Esophagus squamous epithelium (tissue), 5 donors: Measurements from ENCODE around the gene FBXW11. TPM values are rescaled to one million over a fixed set of nuclear protein-coding genes. Genes with fewer than 3 reads are reported as not detected.

Experiments used
- DNase-seq: peaks from one replicate; lab custom pipeline; 2025; lab: John Stamatoyannopoulos, UW
- H3K27ac ChIP-seq, 4 donors: fragments of 200-600 bp; sonication (generic); one replicate each; pipeline ENCODE4 v1.5.1; 2016 to 2019; ENCODE audit warnings: mild to moderate bottlenecking in 1 of 4
- H3K27me3 ChIP-seq, 4 donors: fragments of 200-600 bp; sonication (generic); 1 replicate in 3 of 4; 2 replicates in 1 of 4; pipeline versions ENCODE4 v1.5.1 to v1.6.0; 2017 to 2021; ENCODE audit warnings: antibody characterized with exemption in 1 of 4
- H3K36me3 ChIP-seq, 3 donors: fragments of 200-600 bp; sonication (generic); one replicate each; pipeline ENCODE4 v1.5.1; 2016 to 2019
- H3K4me1 ChIP-seq, 3 donors: fragments of 200-600 bp; sonication (generic); one replicate each; pipeline ENCODE4 v1.5.1; 2017 to 2019
- H3K4me3 ChIP-seq, 4 donors: fragments of 200-600 bp; sonication (generic); 1 replicate in 3 of 4; 2 replicates in 1 of 4; pipeline ENCODE4 v1.5.1; 2016 to 2019; ENCODE audit warnings: mild to moderate bottlenecking in 2 of 4, moderate library complexity in 1 of 4
- H3K9me3 ChIP-seq, 3 donors: fragments of 200-600 bp; sonication (generic); one replicate each; pipeline ENCODE4 v1.5.1; 2016 to 2019
- POLR2A ChIP-seq, 4 donors: fragments of 450-650 bp; IDR thresholded peaks; one replicate each; pipeline ENCODE4 v1.6.1; 2017; ENCODE audit warnings: antibody characterized with exemption in 4 of 4, mild to moderate bottlenecking in 4 of 4, moderate library complexity in 3 of 4
- WGBS, 2 donors: methylation state at CpG; one replicate each; pipeline ENCODE4 v1.1.5; 2018; 5-methylcytosine and 5-hydroxymethylcytosine counted together
- intact Hi-C: fragments of 100-400 bp; cut with DNase I; formaldehyde crosslinking; loops from one replicate; pipeline ENCODE4 v1.15.0; 2022
- total RNA-seq, 4 donors: library from RNA; depleted of rRNA; stranded (reverse); fragments of >200 nt; gene quantifications; one replicate each; pipeline ENCODE4 v1.1.0, GENCODE V29; 2016
- TF ChIP-seq, protein P1 (sequence below), 6 experiments: fragments of 450-650 bp in 4 of 6; fragments of 200-600 bp in 2 of 6; sonication (generic) in 2 of 6; IDR thresholded peaks; one replicate each; pipeline ENCODE4 v1.5.1; 2016 to 2019; ENCODE audit warnings: antibody characterized with exemption in 6 of 6, mild to moderate bottlenecking in 4 of 6, moderate library complexity in 4 of 6
- donor health status: DM: yes; HTN: yes; CAD: no.

FBXW11 gene
- total RNA-seq, 4 donors from 2014 or later: 43.5 to 63.2 (median 49.0) TPM

DNA sequence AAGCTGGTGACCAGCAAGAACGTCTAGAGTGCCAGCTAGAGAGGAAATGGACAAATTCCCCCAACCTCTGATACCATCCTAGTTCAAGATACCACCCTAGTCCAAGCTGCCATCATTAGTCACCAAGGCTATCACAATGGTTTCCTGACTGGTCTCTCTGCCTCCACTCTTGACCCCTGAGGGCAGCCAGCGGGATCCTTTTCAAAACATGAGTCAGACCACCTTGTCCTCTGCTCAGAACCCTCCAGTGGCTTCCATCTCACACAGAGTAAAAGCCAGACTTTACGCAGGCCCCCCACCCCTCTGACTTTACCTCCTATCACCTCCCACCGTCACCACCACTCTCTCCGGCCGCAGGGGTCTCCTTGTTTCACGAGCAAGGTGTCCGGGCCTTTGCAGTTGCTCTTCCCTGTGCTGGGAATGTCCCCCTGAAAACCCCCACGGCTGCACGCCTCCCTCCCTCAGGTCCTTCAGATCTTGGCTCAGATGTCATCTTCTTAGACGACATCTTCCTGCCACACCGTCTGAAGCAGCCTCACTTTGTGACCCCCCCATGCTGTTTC lies 42.2 kb upstream of the FBXW11 start:
- Histone ChIP-seq H3K4me3 (no peak overlapping the region), H3K27ac (no peak overlapping the region), H3K9me3 (no peaks in the 10 kb centered on the region), H3K36me3 (peaks cover 0 to 61% (median 9%) of the 10 kb centered on the region in 3 donors), H3K4me1 (peaks cover 0 to 7% (median 3%) of the 10 kb centered on the region in 3 donors), H3K27me3 (no peaks in the 10 kb centered on the region)
- DNase-seq: no peak
- TF ChIP-seq, protein P1, sequence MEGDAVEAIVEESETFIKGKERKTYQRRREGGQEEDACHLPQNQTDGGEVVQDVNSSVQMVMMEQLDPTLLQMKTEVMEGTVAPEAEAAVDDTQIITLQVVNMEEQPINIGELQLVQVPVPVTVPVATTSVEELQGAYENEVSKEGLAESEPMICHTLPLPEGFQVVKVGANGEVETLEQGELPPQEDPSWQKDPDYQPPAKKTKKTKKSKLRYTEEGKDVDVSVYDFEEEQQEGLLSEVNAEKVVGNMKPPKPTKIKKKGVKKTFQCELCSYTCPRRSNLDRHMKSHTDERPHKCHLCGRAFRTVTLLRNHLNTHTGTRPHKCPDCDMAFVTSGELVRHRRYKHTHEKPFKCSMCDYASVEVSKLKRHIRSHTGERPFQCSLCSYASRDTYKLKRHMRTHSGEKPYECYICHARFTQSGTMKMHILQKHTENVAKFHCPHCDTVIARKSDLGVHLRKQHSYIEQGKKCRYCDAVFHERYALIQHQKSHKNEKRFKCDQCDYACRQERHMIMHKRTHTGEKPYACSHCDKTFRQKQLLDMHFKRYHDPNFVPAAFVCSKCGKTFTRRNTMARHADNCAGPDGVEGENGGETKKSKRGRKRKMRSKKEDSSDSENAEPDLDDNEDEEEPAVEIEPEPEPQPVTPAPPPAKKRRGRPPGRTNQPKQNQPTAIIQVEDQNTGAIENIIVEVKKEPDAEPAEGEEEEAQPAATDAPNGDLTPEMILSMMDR (IDR thresholded peaks at IDR 0.05): no peak
- no peak for TF ChIP-seq POLR2A (IDR thresholded peaks at IDR 0.05)
- WGBS, 2 donors: 91 to 92% methylated on average over 11 to 12 of the region's 12 CpGs
- intact Hi-C loops: no loop called here

DNA sequence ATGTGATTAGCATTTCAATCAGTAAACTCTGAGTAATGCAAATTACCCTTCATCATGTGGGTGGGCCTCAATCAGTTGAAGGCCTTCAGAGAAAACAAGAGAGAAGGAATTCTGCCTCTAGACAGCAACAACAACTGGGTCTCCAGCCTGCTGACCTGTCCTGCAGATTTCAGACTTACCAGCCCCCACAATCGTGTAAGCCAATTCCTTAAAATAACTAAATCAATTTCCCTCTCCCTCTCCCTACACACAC lies 41.7 kb upstream of the FBXW11 start:
- DNase-seq: no peak

DNA sequence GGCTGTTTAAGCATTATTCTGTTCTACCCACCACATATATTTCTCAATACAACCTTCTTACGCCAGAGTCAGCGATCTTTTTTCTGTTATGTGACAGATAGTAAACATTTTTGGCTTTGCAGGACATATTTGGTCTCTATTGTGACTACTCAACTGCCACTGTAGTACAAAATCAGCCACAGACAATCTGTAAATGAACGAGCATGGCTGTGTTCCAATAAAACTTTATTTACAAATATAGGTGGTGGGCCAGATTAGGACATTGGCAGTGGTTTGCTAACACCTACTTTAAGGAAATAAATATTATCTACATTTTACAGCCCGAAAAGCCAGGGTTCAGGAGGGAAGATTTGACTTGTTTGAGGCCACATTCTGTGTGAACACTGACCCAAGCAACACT lies 40.2 kb upstream of the FBXW11 start:
- intact Hi-C loops: no loop called here
- no peaks in the 10 kb centered on the region for H3K9me3 ChIP-seq
- no peak for DNase-seq
- TF ChIP-seq, protein P1 (IDR thresholded peaks at IDR 0.05): no peak
- no peak for TF ChIP-seq POLR2A (IDR thresholded peaks at IDR 0.05)
- no peaks in the 10 kb centered on the region for H3K27me3 ChIP-seq
- no peak overlapping the region for H3K4me3 ChIP-seq
- 87 to 95% methylated on average over 4 of the region's 4 CpGs for WGBS, 2 donors
- no peak overlapping the region for H3K27ac ChIP-seq
- peaks cover 0 to 45% (median 9%) of the 10 kb centered on the region in 3 donors for H3K36me3 ChIP-seq
- peaks cover 0 to 7% (median 0%) of the 10 kb centered on the region in 3 donors for H3K4me1 ChIP-seq

More for the DNA sequence above, 41.7 kb upstream of the FBXW11 start:
- no peaks in the 10 kb centered on the region for H3K27me3 ChIP-seq
- intact Hi-C loops: no loop called here
- H3K9me3 ChIP-seq: no peaks in the 10 kb centered on the region
- TF ChIP-seq, protein P1 (IDR thresholded peaks at IDR 0.05): no peak
- TF ChIP-seq POLR2A (IDR thresholded peaks at IDR 0.05): no peak
- 81 to 88% methylated on average over 1 of the region's 1 CpG for WGBS, 2 donors
- H3K27ac ChIP-seq: no peak overlapping the region
- H3K36me3 ChIP-seq: peaks cover 0 to 60% (median 9%) of the 10 kb centered on the region in 3 donors
- peaks cover 0 to 7% (median 3%) of the 10 kb centered on the region in 3 donors for H3K4me1 ChIP-seq
- H3K4me3 ChIP-seq: no peak overlapping the region

DNA sequence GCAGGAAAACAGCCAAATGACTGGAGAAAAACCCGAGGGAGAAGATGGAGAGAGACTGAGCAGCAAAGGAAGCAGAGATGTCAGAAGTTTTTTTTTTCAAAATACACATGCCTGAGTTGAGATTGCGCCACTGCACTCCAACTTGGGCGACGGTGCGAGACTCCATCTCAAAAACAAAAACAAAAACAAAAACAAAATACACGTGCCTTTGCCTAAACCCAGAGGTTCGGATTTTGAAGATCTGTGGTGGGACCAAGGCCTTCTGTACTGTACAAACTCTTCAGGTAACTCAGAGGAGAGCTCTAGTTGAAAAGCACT lies 38.8 kb upstream of the FBXW11 start:
- 84 to 87% methylated on average over 7 of the region's 7 CpGs for WGBS, 2 donors
- intact Hi-C loops: no loop called here
- H3K27ac ChIP-seq: no peak overlapping the region
- H3K36me3 ChIP-seq: peaks cover 0 to 33% (median 9%) of the 10 kb centered on the region in 3 donors
- no peaks in the 10 kb centered on the region for H3K27me3 ChIP-seq
- no peaks in the 10 kb centered on the region for H3K9me3 ChIP-seq
- no peak for DNase-seq
- H3K4me3 ChIP-seq: no peak overlapping the region
- H3K4me1 ChIP-seq: peaks cover 0 to 7% (median 0%) of the 10 kb centered on the region in 3 donors
- no peak for TF ChIP-seq POLR2A (IDR thresholded peaks at IDR 0.05)
- TF ChIP-seq, protein P1 (IDR thresholded peaks at IDR 0.05): no peak

DNA sequence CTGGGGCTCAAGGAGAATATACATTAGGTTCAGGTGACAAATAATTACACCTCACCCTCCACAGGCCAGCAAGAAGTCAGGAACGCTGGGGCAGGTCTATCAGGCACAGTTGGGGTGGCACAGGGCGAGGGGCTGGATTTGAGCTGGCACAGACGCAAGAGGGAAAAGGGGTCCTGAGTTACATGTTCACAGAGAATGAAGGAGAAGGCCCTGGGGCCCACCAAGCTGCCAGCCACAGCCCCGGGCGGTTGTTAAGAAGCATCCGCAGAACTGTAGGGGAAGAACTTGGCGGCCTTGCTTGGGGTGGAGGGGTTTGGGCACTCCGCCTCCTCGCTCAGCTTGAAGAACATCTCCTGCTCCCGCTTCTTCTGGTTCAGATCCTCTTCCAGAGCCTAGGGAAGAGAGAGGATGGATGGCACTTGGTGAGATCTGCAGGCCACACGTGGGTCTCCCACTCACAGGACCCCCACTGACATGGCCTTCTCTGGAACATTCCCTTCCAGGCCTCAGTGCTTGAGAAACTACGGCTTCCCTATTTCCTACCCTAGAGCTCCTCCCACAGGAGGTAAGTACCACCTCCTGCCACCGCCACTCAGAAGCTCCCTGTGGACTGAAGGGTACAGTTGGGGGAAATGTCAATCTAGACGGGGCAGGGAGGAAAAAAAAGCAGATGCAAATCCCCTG lies 38.3 kb upstream of the FBXW11 start:
- Histone ChIP-seq H3K9me3 (no peaks in the 10 kb centered on the region), H3K27me3 (no peaks in the 10 kb centered on the region), H3K27ac (no peak overlapping the region), H3K36me3 (peaks cover 0 to 28% (median 9%) of the 10 kb centered on the region in 3 donors), H3K4me3 (no peak overlapping the region), H3K4me1 (peaks cover 0 to 7% (median 0%) of the 10 kb centered on the region in 3 donors)
- intact Hi-C loops: loop anchor here (5.0 kb wide), 1 partner anchor 132 kb away; no protein-coding TSS in a partner anchor
- WGBS, 2 donors: 87 to 89% methylated on average over 7 to 12 of the region's 14 CpGs
- no peak for DNase-seq
- TF ChIP-seq, protein P1 (IDR thresholded peaks at IDR 0.05): no peak
- TF ChIP-seq POLR2A (IDR thresholded peaks at IDR 0.05): no peak
